Large intestine (tissue), 3 donors: ENCODE results near the gene GRPEL1. TPM values are rescaled to one million over a fixed set of nuclear protein-coding genes. Genes with fewer than 3 reads are reported as not detected.
"Not testable (repeated sequence)": the region's sequence is repeated elsewhere in the genome, so short reads cannot be mapped to it uniquely, and the experiment has no call there.

Source experiments
- DNase-seq, 2 donors: peaks; one replicate each; pipeline versions ENCODE4 v3.0.0 to v3.0.0-alpha.2; 2013
- H3K27ac ChIP-seq: one replicate; pipeline ENCODE4 v1.5.1; 2013; ENCODE audit warnings: low read length
- H3K27me3 ChIP-seq: 2 replicates; pipeline ENCODE4 v1.6.1; 2013; ENCODE audit warnings: low read length; ENCODE audit not compliant: control insufficient read depth, insufficient read depth
- H3K36me3 ChIP-seq: 2 replicates; pipeline ENCODE4 v1.6.1; 2013; ENCODE audit warnings: low read length; ENCODE audit not compliant: control insufficient read depth, insufficient read depth
- H3K4me1 ChIP-seq: one replicate; pipeline ENCODE4 v1.6.1; 2013; ENCODE audit warnings: low read length; ENCODE audit not compliant: control insufficient read depth, insufficient read depth
- H3K4me3 ChIP-seq: one replicate; pipeline ENCODE4 v1.5.1; 2013; ENCODE audit warnings: low read length
- H3K9me3 ChIP-seq: one replicate; pipeline ENCODE4 v1.6.1; 2013; ENCODE audit warnings: mild to moderate bottlenecking, low read depth, low read length, moderate library complexity; ENCODE audit not compliant: control insufficient read depth
- WGBS: methylation state at CpG from one replicate; pipeline ENCODE4 v1.1.5; 2013; ENCODE audit warnings: low lambda C conversion rate; ENCODE audit not compliant: insufficient coverage; 5-methylcytosine and 5-hydroxymethylcytosine counted together
- polyA plus RNA-seq: library from polyadenylated mRNA; unstranded; fragments of 120-200 nt; gene quantifications from one replicate; pipeline ENCODE4 v1.2.1, GENCODE V29; 2013

GRPEL1 gene
- polyA plus RNA-seq, 1 donor, result 31.3 TPM

DNA sequence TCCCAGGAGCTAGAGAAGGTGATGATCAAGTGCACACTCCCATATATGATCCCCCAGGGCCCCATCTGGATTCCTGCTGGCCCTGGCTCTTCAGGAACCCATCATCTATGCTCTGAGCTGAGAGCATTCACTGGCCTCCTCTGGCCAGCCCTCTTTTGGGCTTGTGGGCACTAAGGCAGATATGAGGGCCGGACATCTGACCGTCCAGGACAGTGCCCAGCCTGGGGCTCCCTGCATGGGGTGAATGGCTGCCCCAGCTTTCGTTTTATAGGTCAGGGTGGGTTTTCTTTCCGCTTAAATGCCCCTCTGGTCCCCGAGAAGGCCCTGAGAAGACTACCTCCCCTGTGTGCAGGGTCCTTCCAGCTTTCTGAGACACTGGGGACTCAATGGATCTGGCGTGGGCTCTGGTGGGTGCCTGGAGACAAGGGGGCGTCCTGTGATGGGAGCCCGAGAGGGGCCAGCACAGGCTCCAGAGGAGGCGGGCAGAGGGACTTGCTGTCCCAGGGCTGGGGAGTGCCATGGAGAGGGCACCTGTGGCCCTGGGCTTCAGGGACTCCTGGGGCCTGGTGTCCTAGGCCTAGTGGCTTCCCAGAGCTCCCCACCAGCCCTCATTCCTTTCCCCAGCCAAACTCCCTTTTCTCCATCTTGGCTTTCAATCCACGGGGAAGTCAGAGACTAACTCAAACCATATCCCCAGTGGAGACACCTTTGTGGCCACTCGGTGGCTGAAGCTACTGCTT, 39.5 kb upstream of the GRPEL1 start:
- no CpG with 5 or more reads among the region's 11 CpGs for WGBS
- Histone ChIP-seq H3K4me3 (no peak overlapping the region), H3K27ac (no peak overlapping the region), H3K36me3 (no peaks in the 10 kb centered on the region), H3K4me1 (peaks cover 17% of the 10 kb centered on the region), H3K27me3 (no peaks in the 10 kb centered on the region), H3K9me3 (peaks cover 3% of the 10 kb centered on the region)
- DNase-seq, result no peak

DNA sequence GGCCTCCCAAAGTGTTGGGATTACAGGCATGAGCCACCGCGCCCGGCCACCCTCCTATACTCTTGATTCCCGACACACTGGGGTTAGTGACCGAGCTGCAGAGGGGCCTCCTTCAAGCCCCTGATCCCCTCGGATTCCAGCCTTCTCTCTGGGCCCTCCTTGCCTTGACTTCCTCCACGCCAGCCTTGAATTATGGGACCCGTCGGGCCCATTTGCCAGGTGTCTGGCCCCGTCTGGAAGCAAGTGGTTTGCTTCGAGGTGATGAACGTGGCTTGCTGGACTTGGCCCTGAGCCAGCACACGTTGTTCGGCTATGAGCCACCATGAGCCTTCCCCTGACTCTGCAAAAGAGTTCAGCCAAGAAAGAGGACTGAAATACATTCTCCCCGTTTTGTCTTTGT, 37.4 kb upstream of the GRPEL1 start:
- Histone ChIP-seq H3K27me3 (no peaks in the 10 kb centered on the region), H3K4me3 (no peak overlapping the region), H3K9me3 (no peaks in the 10 kb centered on the region), H3K4me1 (peaks cover 23% of the 10 kb centered on the region), H3K36me3 (no peaks in the 10 kb centered on the region), H3K27ac (no peak overlapping the region)
- no peak for DNase-seq
- WGBS, result no CpG with 5 or more reads among the region's 15 CpGs

DNA sequence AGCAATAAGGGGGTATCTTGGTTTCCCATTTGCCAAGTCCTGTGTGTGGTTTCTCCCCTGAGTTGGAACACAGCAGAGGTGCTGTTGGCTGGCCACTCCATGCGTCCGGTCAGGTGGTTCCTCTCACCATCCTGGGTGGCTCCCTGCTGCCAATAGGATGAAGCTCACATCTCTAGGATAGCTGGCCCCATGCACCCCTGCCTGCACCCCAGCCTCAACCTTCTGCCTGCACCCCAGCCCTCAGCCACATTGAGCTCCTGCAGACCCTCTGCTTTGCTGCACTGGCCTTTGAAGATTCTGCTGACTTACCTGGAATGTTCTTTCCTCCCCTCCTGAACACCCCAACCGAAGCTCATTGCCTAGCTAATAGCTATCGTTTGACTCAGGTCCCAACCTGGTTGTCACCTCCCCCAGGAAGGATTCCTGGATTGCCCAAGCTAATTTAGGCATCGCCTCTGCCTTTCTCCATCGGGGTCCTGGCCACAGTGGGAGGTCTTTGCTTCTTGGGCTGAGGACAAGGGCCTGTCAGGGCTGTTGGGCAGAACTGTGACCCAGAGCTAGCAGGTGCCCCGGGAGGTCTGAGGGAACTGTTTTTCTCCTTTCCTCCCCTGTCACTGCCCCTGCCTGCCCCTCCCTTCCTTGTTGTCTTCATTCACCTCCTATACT, 36.6 kb upstream of the GRPEL1 start:
- peak overlapping the region; percentile 93 for H3K27ac ChIP-seq
- H3K27me3 ChIP-seq, result no peaks in the 10 kb centered on the region
- WGBS, result no CpG with 5 or more reads among the region's 7 CpGs
- peaks cover 23% of the 10 kb centered on the region for H3K4me1 ChIP-seq
- no peak overlapping the region for H3K4me3 ChIP-seq
- no peaks in the 10 kb centered on the region for H3K36me3 ChIP-seq
- DNase-seq, result peak in 1 of 2 donors; percentile 20
- no peaks in the 10 kb centered on the region for H3K9me3 ChIP-seq

DNA sequence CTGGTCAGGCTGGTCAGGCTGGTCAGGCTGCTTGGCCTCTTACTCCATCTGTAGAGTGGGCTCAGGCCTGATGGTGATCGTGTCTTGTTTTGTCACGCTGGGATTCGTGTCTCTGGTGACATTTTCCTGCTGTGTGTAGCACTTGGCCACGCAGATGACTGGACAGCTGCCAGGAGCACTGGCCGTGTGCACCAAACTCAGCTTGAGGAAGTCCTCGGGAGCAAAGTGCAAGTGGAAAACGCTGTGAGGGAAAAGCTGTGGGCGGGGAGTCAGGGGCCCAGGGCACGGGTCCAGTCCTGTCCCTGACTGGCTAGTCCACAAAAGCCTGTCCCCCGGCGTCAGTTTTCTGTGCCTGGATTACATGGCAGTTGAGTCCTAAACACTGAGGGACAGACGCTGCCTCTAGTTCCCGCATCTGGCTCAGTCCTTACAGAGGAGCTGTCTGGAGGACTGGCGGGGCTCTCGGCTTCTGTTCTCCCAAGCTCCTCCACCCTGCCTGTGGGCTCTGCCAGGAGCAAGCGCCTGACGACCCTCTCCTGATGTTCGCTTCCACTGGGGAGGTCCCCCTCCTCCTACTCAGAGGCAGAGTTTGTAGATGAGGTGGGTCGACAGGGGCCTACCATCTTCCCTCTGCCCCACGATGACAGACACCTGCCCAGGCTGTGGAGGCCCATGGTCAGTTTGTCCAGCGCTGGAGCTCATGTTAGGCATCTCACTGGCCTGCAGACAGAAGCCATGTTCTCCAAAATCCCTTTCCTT, 35.9 kb upstream of the GRPEL1 start:
- H3K4me3 ChIP-seq, result peak overlapping the region; percentile 57
- no peaks in the 10 kb centered on the region for H3K27me3 ChIP-seq
- H3K9me3 ChIP-seq, result no peaks in the 10 kb centered on the region
- H3K27ac ChIP-seq, result peak overlapping the region; percentile 93
- H3K36me3 ChIP-seq, result no peaks in the 10 kb centered on the region
- DNase-seq, result peak; percentile 97 to 99
- no CpG with 5 or more reads among the region's 21 CpGs for WGBS
- peaks cover 23% of the 10 kb centered on the region for H3K4me1 ChIP-seq

DNA sequence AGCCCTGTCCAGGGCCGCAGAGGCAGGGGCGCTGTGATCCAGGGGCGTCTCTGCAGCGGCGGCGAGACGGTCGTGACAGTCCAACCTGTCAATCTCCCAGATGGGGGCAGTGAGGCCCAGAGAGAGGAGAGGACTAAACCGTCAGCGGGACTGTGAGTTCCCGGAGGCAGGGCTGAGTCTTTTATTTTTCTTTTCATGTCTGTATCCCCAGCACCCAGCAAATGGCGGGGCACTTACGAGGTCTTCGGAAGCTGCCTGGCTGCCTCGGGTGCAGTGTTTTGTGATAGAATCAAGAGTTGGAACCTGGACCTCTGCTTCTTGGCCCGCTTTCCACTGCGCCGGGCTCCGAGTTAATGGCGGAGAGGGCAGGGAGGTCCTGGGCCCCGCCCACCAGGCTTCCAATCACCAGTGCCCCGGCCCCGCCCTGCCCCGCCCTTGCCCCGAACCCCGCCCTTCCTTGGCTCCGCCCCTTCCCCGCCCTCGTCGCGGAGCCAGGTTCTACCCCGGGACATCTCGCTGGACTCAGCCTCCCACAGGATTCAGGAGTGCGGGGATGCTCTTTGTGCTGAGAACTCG, 35.3 kb upstream of the GRPEL1 start:
- WGBS, result no CpG with 5 or more reads among the region's 35 CpGs
- DNase-seq, result peak in 1 of 2 donors; percentile 86

DNA sequence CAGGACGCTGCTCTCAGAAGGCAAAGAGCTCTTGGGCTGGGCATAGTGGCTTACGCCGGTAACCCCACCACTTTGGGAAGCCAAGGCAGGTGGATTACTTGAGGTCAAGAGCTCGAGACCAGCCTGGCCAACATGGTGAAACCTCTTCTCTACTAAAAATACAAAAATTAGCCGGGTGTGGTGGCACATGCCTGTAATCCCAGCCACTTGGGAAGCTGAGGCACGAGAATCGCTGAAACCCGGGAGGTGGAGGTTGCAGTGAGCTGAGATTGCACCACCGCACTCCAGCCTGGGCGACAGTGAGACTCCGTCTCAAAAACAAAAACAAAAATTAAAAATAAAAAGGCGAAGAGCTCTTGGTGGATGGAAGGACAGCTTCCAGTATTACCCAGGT, 34.6 kb upstream of the GRPEL1 start:
- H3K9me3 ChIP-seq, H3K27me3 ChIP-seq, H3K36me3 ChIP-seq, DNase-seq: not testable (repeated sequence)
- WGBS, result no CpG with 5 or more reads among the region's 12 CpGs
- Histone ChIP-seq H3K4me1 (peaks cover 23% of the 10 kb centered on the region), H3K27ac (peak overlapping the region; percentile 93), H3K4me3 (peak overlapping the region; percentile 57)

More for the DNA sequence above, 35.3 kb upstream of the GRPEL1 start:
- peaks cover 23% of the 10 kb centered on the region for H3K4me1 ChIP-seq
- H3K27me3 ChIP-seq, result no peaks in the 10 kb centered on the region
- H3K27ac ChIP-seq, result peak overlapping the region; percentile 93
- H3K4me3 ChIP-seq, result peak overlapping the region; percentile 57
- no peaks in the 10 kb centered on the region for H3K9me3 ChIP-seq
- H3K36me3 ChIP-seq, result no peaks in the 10 kb centered on the region

DNA sequence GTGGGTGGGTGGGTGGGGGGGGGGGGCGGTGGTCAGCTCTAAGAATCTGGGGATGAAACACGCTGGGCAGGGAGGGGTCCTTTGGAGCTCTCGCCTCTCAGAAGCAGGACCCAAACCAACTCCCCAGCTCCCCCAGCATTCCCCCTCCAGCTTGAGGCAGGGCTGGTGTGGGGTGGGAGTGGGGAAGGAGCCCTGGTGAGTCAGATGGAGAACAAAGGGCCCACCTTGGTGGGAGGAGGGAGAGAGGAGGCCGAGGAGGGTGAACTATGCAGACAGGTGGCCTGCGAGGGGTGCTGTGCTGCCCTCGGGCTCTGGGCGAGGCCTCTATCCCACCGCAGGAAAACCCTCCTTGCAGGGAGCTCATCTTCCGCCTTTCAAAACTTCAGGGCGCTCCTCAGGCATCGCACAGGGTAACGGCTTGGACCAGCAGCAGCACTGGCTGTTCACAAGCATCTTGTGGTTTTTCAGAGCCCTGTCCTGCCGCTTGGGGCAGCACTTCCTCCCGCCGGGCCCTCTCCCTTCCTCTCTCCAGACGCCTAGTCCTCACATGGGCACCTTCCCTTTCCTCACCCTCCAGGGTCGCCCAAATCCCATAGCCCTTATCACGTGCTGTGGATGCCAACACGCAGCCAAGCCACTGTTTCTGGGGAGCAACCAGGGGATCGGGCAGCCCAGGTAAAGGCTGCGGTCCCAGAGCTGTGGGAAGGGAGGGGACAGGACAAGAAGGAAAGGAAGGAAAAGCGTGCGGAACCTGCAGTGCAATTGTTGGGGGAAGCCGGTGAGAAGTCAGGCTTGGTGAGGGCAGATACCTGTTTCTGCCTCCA, 34.0 kb upstream of the GRPEL1 start:
- Histone ChIP-seq H3K36me3 (no peaks in the 10 kb centered on the region), H3K4me1 (peaks cover 23% of the 10 kb centered on the region), H3K9me3 (no peaks in the 10 kb centered on the region), H3K27me3 (no peaks in the 10 kb centered on the region), H3K27ac (peak overlapping the region; percentile 93), H3K4me3 (peak overlapping the region; percentile 57)
- WGBS, result no CpG with 5 or more reads among the region's 24 CpGs
- DNase-seq, result peak; percentile 56 to 82

DNA sequence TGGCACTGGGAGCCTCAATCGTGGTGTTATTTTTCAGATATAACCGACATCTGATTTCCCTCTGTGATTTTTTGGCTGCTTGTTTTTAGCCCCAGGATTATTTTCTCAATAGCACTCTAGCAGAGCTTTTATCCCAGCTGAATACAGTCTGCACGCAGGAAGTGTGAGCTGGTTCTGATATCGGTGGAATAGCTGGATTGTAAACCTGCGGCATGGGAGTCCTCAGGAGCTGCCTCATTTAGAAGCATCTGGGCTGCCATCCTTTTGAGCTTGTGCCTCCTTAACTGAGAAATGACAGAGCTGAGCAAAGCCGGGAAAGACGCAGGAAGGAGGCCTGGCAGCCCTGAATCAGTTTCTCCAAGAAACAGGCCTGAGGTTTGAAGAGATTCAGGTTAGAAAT, 28.4 kb upstream of the GRPEL1 start:
- Histone ChIP-seq H3K4me3 (no peak overlapping the region), H3K4me1 (no peaks in the 10 kb centered on the region), H3K36me3 (no peaks in the 10 kb centered on the region), H3K27ac (no peak overlapping the region), H3K27me3 (no peaks in the 10 kb centered on the region), H3K9me3 (no peaks in the 10 kb centered on the region)
- DNase-seq, result no peak
- no CpG with 5 or more reads among the region's 7 CpGs for WGBS

DNA sequence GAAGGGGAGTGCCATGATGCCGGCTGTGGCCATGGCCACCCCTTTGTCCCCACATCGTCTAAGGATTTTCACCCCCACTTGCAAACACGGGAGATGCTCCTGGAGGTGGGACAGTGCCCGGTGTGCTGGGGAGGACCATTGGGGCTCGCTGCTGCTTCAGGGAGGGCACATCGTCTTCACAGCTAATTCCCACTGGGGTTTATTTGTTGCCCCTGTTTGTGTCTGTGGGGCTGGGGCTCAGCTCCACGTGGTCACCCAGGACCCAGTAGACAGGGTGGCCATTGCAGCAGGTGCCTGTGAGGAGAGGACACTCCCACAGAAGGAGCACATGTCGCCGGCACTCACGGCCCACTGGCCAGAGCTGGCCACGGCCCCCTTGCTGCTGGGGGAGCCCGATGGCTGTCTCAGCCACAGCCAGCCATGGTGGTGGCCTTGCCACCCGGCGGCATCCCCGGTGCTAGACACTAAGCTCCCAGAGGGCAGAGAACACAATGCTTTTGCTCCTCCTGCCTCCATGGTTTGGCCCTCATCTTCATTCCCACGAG, 27.8 kb upstream of the GRPEL1 start:
- Histone ChIP-seq H3K9me3 (no peaks in the 10 kb centered on the region), H3K4me3 (no peak overlapping the region), H3K27me3 (no peaks in the 10 kb centered on the region), H3K36me3 (no peaks in the 10 kb centered on the region), H3K27ac (no peak overlapping the region), H3K4me1 (no peaks in the 10 kb centered on the region)
- WGBS, result no CpG with 5 or more reads among the region's 16 CpGs
- no peak for DNase-seq
